Parathyroid adenoma (tissue), 2 donors: ENCODE measurements around the gene KAZN.
A peak's percentile ranks its signal among the peaks of the same experiment; 100 is the strongest.

Source experiments
- H2AFZ ChIP-seq: fragments of 300-600 bp; sonication (generic); one replicate; pipeline ENCODE4 v1.7.0; 2017; ENCODE audit warnings: antibody characterized with exemption, mild to moderate bottlenecking
- H3K27ac ChIP-seq: fragments of 300-600 bp; sonication (generic); one replicate; pipeline ENCODE4 v1.7.0; 2017
- H3K27me3 ChIP-seq: fragments of 300-600 bp; sonication (generic); one replicate; pipeline ENCODE4 v1.7.0; 2017; ENCODE audit warnings: low read length; ENCODE audit not compliant: control insufficient read depth, insufficient read depth
- H3K36me3 ChIP-seq: fragments of 300-600 bp; sonication (generic); one replicate; pipeline ENCODE4 v1.7.0; 2017; ENCODE audit warnings: low read length; ENCODE audit not compliant: control insufficient read depth, insufficient read depth
- H3K4me1 ChIP-seq: fragments of 300-600 bp; sonication (generic); one replicate; pipeline ENCODE4 v1.7.0; 2017; ENCODE audit warnings: control low read depth
- H3K4me2 ChIP-seq: fragments of 300-600 bp; sonication (generic); one replicate; pipeline ENCODE4 v1.7.0; 2017; ENCODE audit warnings: low read length
- H3K4me3 ChIP-seq: fragments of 300-600 bp; sonication (generic); one replicate; pipeline ENCODE4 v1.7.0; 2017; ENCODE audit warnings: low read depth, low read length
- H3K79me2 ChIP-seq: fragments of 300-600 bp; sonication (generic); one replicate; pipeline ENCODE4 v1.7.0; 2017; ENCODE audit warnings: control low read depth
- H3K9ac ChIP-seq: fragments of 300-600 bp; sonication (generic); one replicate; pipeline ENCODE4 v1.7.0; 2017; ENCODE audit warnings: mild to moderate bottlenecking
- H3K9me3 ChIP-seq: fragments of 300-600 bp; sonication (generic); one replicate; pipeline ENCODE4 v1.7.0; 2017; ENCODE audit warnings: low read length; ENCODE audit not compliant: control insufficient read depth
- CTCF ChIP-seq: fragments of 300-600 bp; sonication (generic); IDR thresholded peaks from one replicate; pipeline ENCODE4 v1.7.0; 2017; ENCODE audit warnings: antibody characterized with exemption, mild to moderate bottlenecking
- donor health status: primary hyperparathyroidism.

The KAZN gene

GRCh38 chr1:14951766-14952165, 353.3 kb downstream of the KAZN start:
- Histone ChIP-seq H3K9ac (no peak overlapping the region), H2AFZ (no peak overlapping the region), H3K4me2 (no peak overlapping the region), H3K27ac (no peak overlapping the region), H3K9me3 (no peaks in the 10 kb centered on the region), H3K79me2 (no peaks in the 10 kb centered on the region), H3K36me3 (no peaks in the 10 kb centered on the region), H3K27me3 (no peaks in the 10 kb centered on the region), H3K4me1 (peaks cover 31% of the 10 kb centered on the region), H3K4me3 (no peak overlapping the region)
- no peak for TF ChIP-seq CTCF

- TF ChIP-seq CTCF, result no peak
These were observed 354.3 kb downstream of the KAZN start for GRCh38 chr1:14952626-14953314.

GRCh38 chr1:14954210-14954609, 355.7 kb downstream of the KAZN start:
- no peak overlapping the region for H2AFZ ChIP-seq
- no peaks in the 10 kb centered on the region for H3K36me3 ChIP-seq
- H3K27me3 ChIP-seq, result no peaks in the 10 kb centered on the region
- no peak for TF ChIP-seq CTCF
- no peak overlapping the region for H3K4me3 ChIP-seq
- H3K27ac ChIP-seq, result peak overlapping the region; percentile 62
- no peak overlapping the region for H3K9ac ChIP-seq
- no peak overlapping the region for H3K4me2 ChIP-seq
- no peaks in the 10 kb centered on the region for H3K9me3 ChIP-seq
- H3K4me1 ChIP-seq, result peaks cover 24% of the 10 kb centered on the region
- peaks cover 13% of the 10 kb centered on the region for H3K79me2 ChIP-seq

More at GRCh38 chr1:14952626-14953314, 354.3 kb downstream of the KAZN start:
- no peak overlapping the region for H3K4me2 ChIP-seq
- peaks cover 7% of the 10 kb centered on the region for H3K79me2 ChIP-seq
- peaks cover 24% of the 10 kb centered on the region for H3K4me1 ChIP-seq
- no peak overlapping the region for H2AFZ ChIP-seq
- no peaks in the 10 kb centered on the region for H3K9me3 ChIP-seq
- no peak overlapping the region for H3K4me3 ChIP-seq
- no peaks in the 10 kb centered on the region for H3K36me3 ChIP-seq
- no peaks in the 10 kb centered on the region for H3K27me3 ChIP-seq
- H3K27ac ChIP-seq, result peak overlapping the region; percentile 61
- H3K9ac ChIP-seq, result no peak overlapping the region

- TF ChIP-seq CTCF, result no peak
- Histone ChIP-seq H2AFZ (no peak overlapping the region), H3K4me1 (peaks cover 21% of the 10 kb centered on the region), H3K79me2 (peaks cover 13% of the 10 kb centered on the region), H3K27ac (no peak overlapping the region), H3K9ac (no peak overlapping the region), H3K9me3 (no peaks in the 10 kb centered on the region), H3K36me3 (no peaks in the 10 kb centered on the region), H3K4me3 (no peak overlapping the region), H3K4me2 (no peak overlapping the region), H3K27me3 (no peaks in the 10 kb centered on the region)
These were observed 356.4 kb downstream of the KAZN start for GRCh38 chr1:14954930-14955329.

GRCh38 chr1:14955402-14955801, 356.9 kb downstream of the KAZN start:
- H3K4me2 ChIP-seq, result no peak overlapping the region
- no peaks in the 10 kb centered on the region for H3K27me3 ChIP-seq
- no peaks in the 10 kb centered on the region for H3K36me3 ChIP-seq
- H3K79me2 ChIP-seq, result peaks cover 16% of the 10 kb centered on the region
- H3K27ac ChIP-seq, result peak overlapping the region; percentile 39
- H3K9me3 ChIP-seq, result no peaks in the 10 kb centered on the region
- H2AFZ ChIP-seq, result no peak overlapping the region
- H3K4me3 ChIP-seq, result no peak overlapping the region
- no peak for TF ChIP-seq CTCF
- H3K4me1 ChIP-seq, result peaks cover 17% of the 10 kb centered on the region
- H3K9ac ChIP-seq, result no peak overlapping the region
